GM20431 (cell line): ENCODE measurements around the gene ZNF511.

Experiments
- in situ Hi-C: fragments of 300-500 bp; cut with MseI, MboI; formaldehyde crosslinking; loops from one replicate; pipeline ENCODE4 v1.15.0; 2020; ENCODE audit warnings: low sequenced_read_pairs; ENCODE audit not compliant: unreplicated experiment

Gene ZNF511

DNA sequence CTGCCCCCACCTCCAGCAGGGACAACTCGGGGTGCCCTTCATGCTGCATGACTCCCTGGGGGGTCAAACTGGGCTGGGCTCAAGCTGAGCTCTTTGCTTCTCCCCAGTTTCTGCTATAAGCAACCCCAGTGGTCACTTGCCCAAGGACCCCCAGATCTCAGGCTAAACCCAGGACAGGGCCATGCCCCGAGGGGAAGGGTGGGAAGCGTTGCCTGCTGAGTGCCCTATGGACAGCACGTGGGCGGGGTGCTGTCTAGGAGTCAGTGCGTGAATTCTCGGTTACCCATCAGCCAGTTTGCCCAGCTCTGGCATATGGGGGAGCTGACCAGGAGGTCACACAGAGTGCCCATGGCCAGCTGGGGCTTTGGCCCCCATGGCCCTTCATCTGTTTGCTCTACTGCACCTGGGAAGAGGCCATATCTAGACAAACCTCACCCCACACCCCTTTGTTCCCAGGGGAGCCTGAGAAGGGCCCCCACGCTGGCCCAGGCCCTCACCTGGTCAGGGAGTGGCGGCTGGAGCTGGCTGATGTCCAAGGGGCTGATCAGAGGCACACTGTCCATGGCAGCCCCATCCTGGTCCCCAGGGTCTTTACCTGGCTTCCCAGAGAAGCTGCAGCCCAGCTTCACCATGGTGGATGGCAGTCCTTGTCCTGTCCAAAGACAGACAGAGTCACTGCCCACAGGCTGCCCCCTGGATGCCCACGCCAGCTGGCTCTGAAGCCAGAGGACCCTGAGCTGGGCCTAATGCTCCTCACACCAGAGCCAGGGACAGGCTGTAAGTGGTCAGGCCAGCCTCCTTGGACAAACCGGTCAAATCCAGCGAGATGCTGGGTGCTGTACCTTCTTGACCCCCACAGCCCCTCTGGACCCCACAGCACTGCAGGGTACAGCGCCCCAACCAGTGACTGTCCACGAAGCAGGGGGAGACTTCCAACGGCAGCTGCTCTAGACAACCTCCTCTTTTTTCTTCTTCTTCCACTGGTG lies 19.9 kb downstream of the ZNF511 start:
- in situ Hi-C loops: no loop called here

DNA sequence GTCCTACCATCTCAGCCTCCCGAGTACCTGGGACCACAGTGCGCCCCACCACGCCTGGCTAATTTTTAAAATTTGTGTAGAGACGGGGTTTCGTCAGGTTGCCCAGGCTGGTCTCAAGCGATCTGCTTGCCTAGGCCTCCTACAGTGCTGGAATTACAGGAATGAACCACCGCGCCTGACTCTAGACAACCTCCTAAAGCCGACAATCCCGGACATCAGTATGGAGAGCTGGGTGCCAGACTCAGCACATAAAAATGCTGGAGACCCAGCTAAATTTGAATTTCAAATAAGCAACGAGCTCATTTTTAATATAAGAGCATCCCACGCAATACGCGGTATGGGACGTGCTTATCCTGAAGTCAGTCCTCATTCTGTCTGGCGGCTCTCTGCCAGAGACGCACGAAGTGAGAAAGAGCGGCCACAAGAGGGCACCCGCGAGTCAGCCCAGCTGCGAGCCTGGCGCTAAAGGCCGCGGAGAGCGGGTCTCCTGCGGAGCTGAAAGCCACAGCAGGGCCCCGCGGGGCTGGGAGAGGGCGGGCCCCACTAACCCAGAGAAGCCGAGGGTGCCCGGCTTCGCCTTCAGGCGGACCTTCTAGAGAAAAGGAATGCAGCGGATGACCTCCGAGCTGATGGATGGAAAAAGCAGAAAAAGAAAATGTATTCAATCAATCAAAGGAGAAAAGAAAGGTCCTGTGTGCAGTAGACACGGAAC lies 20.9 kb downstream of the ZNF511 start:
- in situ Hi-C loops: no loop called here

DNA sequence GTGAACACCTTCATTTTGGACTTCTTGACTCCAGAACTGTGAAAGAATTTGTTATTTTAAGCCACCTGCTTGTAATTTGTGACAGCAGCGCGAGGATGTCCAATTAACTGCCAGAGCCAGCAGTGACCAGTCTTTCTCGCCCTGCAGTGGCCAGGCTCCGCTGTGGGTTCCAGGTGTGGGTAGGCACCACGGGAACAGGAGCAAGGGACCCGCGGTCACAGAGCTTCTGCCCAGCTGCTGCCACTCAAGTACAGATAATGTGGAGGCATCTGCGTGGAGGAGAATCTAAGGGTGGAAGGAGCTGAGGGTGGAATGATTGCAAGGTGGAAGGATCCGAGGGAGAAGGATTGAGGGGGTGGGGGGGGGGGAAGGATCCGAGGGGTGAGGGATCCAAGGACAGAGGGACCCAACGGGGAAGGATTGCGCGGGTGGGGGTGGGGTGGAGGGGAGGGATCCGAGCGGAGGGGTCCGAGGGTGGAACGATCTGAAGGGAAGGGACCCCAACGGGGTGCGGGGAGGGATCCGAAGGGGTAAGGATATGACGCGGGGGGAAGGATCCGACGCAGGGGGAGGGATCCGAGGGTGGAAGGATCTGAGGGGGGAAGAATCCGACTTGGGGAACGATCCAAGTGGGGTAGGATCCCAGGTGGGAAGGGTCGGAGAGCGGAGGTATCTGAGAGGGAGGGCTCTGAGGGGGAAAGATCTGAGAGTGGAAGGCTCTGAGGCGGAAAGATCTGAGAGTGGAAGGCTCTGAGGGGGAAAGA lies 24.4 kb downstream of the ZNF511 start:
- in situ Hi-C loops: no loop called here

DNA sequence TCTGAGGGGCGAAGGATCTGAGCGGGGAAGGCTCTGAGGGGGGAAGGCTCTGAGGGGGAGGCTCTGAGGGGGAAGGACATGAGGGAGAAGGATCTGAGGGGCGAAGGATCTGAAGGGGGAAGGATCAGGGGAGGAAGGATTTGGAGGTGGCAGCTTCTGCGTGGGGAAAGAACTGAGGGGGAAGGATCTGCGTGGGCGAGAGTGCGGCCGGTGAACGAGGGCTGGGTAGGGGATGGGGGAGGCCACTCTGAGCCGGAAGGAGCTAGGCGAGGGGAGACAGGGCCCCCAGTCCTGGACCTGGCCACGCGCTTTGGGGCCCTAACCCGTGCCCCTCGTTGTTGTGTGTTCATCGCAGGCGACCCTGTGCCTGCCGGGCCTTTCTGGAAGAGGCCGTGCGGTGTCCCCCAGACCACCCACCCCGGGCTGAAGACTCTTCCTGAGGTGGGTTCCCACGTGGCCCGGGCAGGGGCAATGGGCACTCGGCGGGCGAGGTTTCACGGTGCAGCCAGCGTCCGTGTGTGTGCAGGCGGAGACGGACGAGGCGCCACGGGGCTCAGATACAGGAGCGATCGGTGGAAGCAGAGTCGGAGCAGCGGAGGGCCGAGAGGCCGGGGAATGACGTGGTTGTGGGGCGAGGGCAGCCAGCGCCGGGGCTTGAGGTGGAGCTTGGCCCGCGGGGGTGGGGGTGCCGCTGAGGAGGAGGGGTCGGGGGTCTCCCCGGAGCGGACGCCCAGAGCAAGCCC lies 26.0 kb downstream of the ZNF511 start:
- in situ Hi-C loops: no loop called here

DNA sequence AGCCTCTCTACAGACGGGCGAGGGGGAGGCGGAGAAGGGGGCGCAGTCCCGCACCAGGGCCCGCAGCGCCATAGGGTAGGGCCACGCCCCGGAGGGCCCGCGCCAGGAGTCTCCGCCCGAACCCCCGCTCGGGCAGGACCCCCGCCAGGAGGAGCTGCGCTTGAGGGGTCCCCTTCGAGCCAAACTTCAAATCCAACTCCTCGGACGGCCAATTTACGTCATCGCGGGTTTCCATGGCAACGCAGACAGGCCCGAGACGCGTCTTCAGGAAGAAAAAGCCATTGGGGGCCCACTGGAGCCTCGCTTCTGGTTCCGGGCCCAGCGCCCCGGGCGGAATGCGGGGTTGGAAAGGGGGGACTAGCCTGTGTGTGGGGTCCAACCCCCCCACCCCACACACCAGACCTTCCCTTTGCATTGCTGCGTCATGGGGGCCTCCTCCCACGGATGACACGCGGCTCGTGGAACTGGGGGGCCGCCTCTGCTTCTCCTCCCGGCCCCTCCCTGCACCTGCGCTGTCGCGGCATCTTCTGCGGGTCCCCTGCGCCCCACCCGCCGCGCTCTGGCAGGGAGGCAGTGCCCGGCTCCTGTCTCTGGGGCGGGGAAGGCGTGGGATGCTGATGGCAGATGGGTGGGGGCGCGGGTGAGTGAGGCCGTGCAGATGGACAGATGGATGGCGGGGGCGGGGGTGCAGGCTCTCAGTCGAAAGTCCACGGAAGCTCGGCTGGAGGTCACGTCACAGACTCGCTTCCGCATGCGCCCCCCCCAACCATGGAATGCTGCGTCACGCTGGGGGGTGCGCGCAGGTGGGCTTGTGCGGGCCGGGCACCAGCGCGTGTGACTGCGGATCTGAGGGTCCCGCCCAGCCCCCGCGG lies 26.8 kb downstream of the ZNF511 start:
- in situ Hi-C loops: no loop called here

DNA sequence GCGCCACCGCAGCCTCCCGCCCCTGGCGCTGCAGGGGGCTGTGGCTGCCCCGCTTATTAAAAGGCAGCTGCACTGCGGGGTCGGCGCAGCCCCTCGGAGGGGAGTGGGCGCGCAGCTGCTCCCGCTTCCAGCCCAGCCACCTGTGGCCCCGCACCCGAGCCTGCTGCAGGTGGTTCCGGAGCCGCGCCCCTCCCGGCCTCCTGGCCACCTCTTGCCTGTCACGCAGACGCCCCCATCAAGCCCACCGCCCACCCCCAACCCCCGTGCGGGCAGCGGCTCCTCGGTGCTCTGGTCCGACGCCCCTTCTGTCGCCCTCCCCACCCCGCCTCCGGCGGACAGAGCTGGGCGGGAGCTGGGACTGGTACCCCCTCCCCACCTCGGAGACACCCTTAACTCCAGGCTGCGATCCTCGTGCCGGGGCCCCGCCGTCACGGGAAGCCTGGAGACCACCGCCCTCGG lies 27.4 kb downstream of the ZNF511 start:
- in situ Hi-C loops: no loop called here

DNA sequence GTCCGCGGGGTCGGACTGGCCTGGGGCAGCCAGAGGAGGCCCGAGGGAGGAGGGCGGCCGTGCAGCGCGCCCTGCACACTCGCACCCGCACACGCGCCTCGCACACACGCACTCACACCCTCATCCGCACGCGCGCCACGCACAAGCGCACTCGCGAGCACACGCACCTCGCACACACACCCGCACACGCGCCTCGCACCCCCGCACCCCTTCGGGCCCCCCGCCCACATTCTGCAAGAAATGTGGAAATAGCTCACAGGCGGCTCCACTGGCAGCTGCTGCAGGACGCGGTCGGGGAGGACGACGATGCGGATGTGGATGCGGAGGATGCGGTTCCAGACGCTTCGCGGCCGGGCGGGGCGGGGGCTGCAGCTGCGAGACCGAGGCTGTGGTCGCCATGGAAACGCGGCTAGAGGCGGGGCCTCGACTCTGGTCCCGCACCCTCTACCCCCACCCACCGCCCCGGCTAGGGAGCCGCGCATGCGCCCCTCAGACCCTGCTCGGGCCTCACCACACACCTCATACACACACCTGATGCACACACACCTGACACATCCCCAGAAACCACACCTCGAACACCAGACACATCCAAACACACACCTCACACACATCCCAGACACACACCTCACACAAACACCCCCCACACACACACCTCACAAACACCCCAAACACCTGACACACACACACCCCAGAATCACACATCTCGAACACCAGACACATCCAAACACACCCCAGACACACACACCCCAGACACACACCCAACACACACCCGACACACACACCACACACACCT lies 28.1 kb downstream of the ZNF511 start, which contains the start of gene CALY:
TSS of gene CALY (minus strand) at position 320 of the 793 bp plus-strand sequence. CDS start 7,907 bp downstream, outside the sequence.
- in situ Hi-C loops: no loop called here

DNA sequence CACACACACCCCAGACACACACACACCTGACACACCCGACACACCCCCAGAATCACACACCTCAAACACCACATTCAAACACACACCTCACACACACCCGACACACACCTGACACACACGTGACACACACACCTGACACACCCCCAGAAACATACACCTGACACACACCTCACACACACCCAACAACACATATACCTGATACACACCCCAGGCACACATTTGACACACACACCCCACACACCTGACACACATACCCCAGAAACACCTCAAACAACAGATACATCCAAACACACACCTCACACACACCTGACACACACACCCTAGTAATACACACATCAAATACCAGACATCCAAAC lies 28.6 kb downstream of the ZNF511 start:
- in situ Hi-C loops: no loop called here

DNA sequence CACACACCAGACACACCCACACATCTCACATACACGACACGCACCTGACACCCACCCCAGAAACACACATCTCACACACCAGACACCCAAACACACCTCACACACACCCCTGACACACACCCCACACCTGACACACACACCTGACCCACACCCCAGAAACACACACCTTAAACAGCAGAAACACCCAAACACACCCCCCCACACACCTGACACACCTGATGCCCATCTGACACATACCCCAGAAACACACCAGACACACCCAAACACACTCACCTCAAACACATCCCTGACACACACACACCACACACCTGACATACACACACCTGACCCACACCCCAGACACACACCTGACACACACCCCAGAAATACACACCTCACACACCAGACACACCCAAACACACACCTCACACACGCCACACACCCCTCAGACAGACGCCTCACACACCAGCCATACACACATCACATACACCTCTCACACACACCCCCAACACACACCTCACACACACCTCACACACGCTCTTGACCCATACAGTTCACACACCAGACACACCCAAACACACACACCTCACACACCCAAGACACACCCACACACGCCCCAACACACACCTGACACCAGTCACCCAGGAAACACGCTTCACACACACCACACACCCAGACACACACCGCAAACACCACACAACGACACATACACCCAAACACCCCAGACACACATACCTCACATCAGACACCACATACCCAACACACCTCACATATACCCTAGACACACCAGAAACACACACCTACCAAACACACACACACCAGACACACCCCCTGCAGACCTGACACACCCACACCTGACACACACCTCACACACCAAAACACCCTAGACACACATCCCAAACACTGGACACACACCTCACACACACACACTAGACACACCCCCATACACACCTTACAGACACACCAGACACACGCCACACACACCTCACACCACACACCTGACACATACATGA lies 29.7 kb downstream of the ZNF511 start:
- in situ Hi-C loops: no loop called here

DNA sequence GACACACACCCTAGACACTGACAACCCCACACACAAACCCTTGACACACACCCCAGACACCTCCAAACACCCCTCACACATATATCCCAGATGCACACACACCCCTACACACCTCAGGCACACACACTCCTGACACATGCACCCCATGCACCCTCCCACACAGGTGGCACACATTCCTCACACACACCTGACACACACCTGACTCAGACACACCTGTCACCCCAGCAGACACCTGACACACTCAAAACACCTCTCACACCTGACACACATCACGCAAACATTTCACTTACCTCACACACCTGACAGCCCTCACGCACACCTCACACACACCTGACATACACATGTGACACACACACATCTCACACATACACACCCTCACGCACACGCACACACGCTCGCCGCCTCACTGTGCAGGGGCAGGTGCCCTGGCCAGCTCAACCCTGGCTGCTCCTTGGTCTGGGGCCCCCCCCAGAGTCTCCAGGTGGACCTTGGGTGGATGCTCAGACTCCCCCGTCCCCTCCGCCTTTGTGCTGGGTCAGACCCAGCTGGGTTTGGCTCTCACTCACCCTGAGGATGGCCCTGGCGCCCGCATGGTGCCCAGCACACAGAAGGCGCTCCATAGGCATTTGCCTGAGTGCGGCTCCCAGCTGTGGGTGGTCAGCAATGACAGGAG lies 31.1 kb downstream of the ZNF511 start:
- in situ Hi-C loops: no loop called here

DNA sequence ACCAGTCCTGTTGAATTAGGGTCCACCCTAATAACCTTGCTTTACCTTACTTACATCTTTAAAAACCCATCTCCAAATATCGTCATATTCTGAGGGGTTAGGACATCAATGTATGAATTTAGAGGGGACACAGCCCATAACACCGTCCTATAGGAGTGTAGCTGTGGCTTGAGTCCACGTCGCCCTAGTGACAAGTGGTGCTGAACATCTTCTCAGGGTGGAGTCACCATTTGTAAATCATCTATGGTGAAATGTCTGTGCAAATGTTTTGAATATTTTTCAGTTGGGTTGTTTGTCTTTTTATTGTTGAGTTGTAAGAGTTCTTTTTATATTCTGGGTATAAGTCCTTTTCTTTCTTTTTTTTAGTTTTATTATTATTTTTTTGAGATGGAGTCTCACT lies 33.3 kb downstream of the ZNF511 start:
- in situ Hi-C loops: no loop called here

DNA sequence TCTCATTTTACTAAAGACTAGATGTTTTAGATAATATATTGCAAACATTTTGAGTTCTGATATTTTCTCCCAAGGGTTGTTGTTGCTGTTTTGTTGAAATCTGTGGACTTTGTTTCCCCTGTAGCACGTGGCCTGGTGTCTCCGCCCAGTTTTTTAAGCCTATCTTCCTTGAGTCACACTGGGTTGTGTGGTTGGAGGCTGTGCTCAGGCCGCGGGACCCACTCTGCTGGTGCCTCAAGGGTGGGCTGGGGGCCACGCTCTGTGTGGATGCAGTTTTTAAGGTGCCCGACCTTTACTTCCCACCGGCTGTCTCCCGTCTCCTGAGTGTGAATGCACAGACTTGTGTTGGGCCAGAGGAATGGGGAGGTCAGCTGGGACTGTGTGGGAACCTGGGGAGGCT lies 34.2 kb downstream of the ZNF511 start:
- in situ Hi-C loops: no loop called here

DNA sequence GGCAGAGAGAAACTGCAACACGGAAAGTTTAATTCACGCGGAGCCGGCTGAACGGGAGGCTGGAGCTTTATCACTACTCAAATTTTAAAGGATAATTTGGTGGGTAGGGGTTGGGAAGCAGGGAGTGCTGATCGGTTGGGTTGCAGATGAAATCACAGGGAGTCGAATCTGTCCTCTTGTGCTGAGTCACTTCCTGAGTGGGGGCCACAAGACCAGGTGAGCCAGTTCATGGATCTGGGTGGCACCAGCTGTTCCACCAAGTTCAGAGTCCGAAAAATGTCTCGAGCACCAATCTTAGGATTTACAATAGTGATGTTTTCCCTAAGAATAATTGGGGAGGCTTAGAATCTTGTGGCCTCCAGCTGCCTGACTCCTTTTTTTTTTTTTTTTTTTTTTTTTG lies 34.8 kb downstream of the ZNF511 start:
- in situ Hi-C loops: no loop called here

DNA sequence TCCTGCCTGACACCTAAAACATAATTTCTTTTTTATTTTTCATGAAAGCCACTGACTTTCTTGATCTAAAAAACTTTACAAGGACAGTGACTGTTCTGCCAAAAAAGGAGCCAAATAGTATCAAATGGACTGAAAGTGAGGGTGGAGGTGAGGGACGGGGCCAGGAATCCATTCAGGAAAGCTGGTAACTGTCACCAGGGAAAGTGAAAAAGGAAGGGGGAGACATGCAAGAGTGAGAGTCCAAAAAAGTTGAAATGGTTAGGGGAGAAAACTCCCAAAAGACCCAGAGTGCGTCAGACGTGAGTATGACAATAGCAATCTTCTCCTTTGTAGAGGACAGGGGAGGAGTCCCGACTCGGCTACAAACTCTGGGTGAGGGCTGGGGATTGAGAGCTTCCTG lies 35.5 kb downstream of the ZNF511 start:
- in situ Hi-C loops: no loop called here

DNA sequence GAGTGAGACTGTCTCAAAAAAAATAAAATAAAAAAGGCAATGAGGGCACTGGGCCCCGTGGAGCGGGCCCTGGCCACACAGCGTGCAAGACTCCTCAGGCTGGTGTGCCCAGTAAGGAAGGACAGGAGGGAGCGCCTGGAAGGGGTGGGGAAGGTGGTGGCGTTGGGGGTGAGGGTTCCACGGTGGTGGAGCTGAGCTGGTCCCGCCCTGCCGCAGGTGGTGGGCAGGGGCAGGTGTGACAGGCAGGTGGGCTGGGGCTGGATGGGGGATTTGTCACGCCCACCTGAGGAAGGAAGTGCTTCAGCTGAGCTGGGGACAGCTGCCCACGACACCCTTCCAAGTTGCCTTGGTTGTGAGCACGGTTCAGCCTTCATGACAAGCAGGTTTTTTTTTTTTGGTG lies 37.7 kb downstream of the ZNF511 start:
- in situ Hi-C loops: no loop called here

DNA sequence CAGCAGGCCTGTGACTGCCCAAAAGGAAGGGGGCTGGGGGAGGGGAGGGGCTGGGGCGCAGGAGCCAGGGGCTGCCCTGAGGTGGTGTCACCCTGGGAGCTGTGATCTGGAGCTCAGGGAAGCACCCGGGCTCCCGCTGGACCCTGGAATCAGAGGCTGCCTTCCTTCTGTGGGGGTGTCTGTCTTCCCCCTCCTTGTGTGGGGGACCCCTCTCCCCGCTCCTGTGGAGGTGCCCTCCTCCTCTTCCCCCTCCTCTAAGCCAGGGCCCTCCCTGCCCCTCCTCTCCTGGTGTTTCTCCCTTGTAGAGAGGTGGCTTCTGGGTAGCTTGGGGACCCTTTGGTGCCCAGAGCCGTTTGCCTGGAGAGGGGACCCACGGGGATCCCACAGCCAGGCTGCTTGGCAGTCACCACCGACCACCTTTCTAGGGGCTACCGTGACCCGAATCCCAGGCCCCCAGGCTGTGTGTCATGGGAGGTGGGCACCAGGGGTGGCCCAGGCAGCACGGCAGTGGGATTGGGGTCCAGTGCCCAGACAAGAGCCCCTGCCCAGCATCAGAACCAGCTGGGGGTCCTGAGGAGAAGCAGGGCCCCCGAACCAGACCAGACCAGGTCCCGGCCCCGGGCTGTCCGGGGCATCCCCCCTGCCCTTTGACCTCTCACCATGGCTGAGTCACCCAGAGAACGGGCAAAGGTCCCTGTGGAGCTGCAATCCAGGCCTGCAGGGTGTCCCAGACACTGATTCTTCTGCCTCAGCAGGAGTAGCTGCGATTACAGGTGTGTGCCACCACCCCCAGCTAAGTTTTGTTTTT lies 39.2 kb downstream of the ZNF511 start:
- in situ Hi-C loops: no loop called here
